ENCODE data around the gene NUCKS1. TPM values are rescaled to one million over a fixed set of nuclear protein-coding genes. Genes with fewer than 3 reads are reported as not detected.

Gene NUCKS1
- total RNA-seq, 1 donor from 2014 or later = 340 TPM

- no peaks in the 10 kb centered on the region for H3K36me3 Mint-ChIP-seq
- H3K9me3 Mint-ChIP-seq = no peaks in the 10 kb centered on the region
- no peak for TF ChIP-seq CTCF (conservative IDR thresholded peaks at IDR 0.05)
- no peak overlapping the region for H3K4me3 Mint-ChIP-seq
- no peak for DNase-seq (ENCODE audit: extremely low spot score, unreplicated experiment)
- H3K27me3 Mint-ChIP-seq = no peaks in the 10 kb centered on the region
- no peak overlapping the region for H3K27ac Mint-ChIP-seq
- peaks cover 42% of the 10 kb centered on the region for H3K4me1 Mint-ChIP-seq (ENCODE audit: unreplicated experiment)
Measured at GRCh38 chr1:205693421-205693991, 56.5 kb downstream of the NUCKS1 start.

- Mint-ChIP-seq H3K9me3 (no peaks in the 10 kb centered on the region), H3K4me1 (ENCODE audit: unreplicated experiment) (peaks cover 46% of the 10 kb centered on the region), H3K27me3 (no peaks in the 10 kb centered on the region), H3K4me3 (no peak overlapping the region), H3K36me3 (no peaks in the 10 kb centered on the region), H3K27ac (no peak overlapping the region)
- TF ChIP-seq CTCF (conservative IDR thresholded peaks at IDR 0.05) = no peak
- no peak for DNase-seq (ENCODE audit: extremely low spot score, unreplicated experiment)
Measured at GRCh38 chr1:205692423-205692822, 57.6 kb downstream of the NUCKS1 start.

GRCh38 chr1:205690122-205690756 lies 59.7 kb downstream of the NUCKS1 start:
- Mint-ChIP-seq H3K4me3 (no peak overlapping the region), H3K27me3 (no peaks in the 10 kb centered on the region), H3K27ac (no peak overlapping the region), H3K9me3 (no peaks in the 10 kb centered on the region), H3K36me3 (no peaks in the 10 kb centered on the region), H3K4me1 (ENCODE audit: unreplicated experiment) (peaks cover 42% of the 10 kb centered on the region)
- TF ChIP-seq CTCF (conservative IDR thresholded peaks at IDR 0.05) = no peak
- no peak for DNase-seq (ENCODE audit: extremely low spot score, unreplicated experiment)

GRCh38 chr1:205689479-205689878 lies 60.5 kb downstream of the NUCKS1 start:
- Mint-ChIP-seq H3K27ac (no peak overlapping the region), H3K27me3 (no peaks in the 10 kb centered on the region), H3K4me1 (ENCODE audit: unreplicated experiment) (peaks cover 42% of the 10 kb centered on the region), H3K36me3 (no peaks in the 10 kb centered on the region), H3K9me3 (no peaks in the 10 kb centered on the region), H3K4me3 (no peak overlapping the region)
- no peak for DNase-seq (ENCODE audit: extremely low spot score, unreplicated experiment)
- TF ChIP-seq CTCF (conservative IDR thresholded peaks at IDR 0.05) = no peak

GRCh38 chr1:205688171-205689080 lies 61.6 kb downstream of the NUCKS1 start:
- Mint-ChIP-seq H3K36me3 (no peaks in the 10 kb centered on the region), H3K4me1 (ENCODE audit: unreplicated experiment) (peaks cover 39% of the 10 kb centered on the region), H3K27ac (peak overlapping the region; percentile 13), H3K27me3 (no peaks in the 10 kb centered on the region), H3K4me3 (no peak overlapping the region), H3K9me3 (no peaks in the 10 kb centered on the region)
- no peak for TF ChIP-seq CTCF (conservative IDR thresholded peaks at IDR 0.05)
- DNase-seq (ENCODE audit: extremely low spot score, unreplicated experiment) = no peak

Measured in type B pancreatic cell (in vitro differentiated cells).